Measurements from ENCODE around the gene NRG3. TPM values are rescaled to one million over a fixed set of nuclear protein-coding genes. Genes with fewer than 3 reads are reported as not detected.

NRG3 gene
- total and polyA plus RNA-seq, 2 donors (not counting 1 experiment from before 2014, with no cell fraction given), result not detected

GRCh38 chr10:82318534-82318933, 443.5 kb downstream of the NRG3 start:
- H3K36me3 ChIP-seq (ENCODE audit: control insufficient read depth, insufficient read depth, low read length), result no peaks in the 10 kb centered on the region

GRCh38 chr10:82319074-82319473, 444.1 kb downstream of the NRG3 start:
- TF ChIP-seq EZH2 (IDR thresholded peaks at IDR 0.05; ENCODE audit: low read length, missing control alignments) (no peak), CTCF (conservative IDR thresholded peaks at IDR 0.05 in 1 of 2, IDR thresholded peaks at IDR 0.05 in 1 of 2; ENCODE audit: low read depth in 1 of 2, low read length in 2 of 2) (no peak)
- Histone ChIP-seq H2AFZ (ENCODE audit: low read length) (no peak overlapping the region), H3K4me2 (ENCODE audit: extremely low read depth, insufficient read depth, low read length) (no peak overlapping the region)

More at GRCh38 chr10:82318534-82318933, 443.5 kb downstream of the NRG3 start:
- Histone ChIP-seq H3K27me3 (ENCODE audit: control insufficient read depth, insufficient read depth, low read length) (no peaks in the 10 kb centered on the region), H3K27ac (ENCODE audit: insufficient read depth, low read length) (no peak overlapping the region), H3K9me3 (ENCODE audit: control insufficient read depth, insufficient read depth, low read depth, low read length) (no peaks in the 10 kb centered on the region), H2AFZ (ENCODE audit: low read length) (no peak overlapping the region), H3K4me1 (ENCODE audit: control insufficient read depth, extremely low read depth, insufficient read depth, low read length) (no peaks in the 10 kb centered on the region), H3K9ac (ENCODE audit: insufficient read depth, low read length) (no peak overlapping the region), H3K4me2 (ENCODE audit: extremely low read depth, insufficient read depth, low read length) (no peak overlapping the region), H4K20me1 (ENCODE audit: control insufficient read depth, extremely low read depth, insufficient read depth, low read length) (no peaks in the 10 kb centered on the region), H3K79me2 (ENCODE audit: control insufficient read depth, insufficient read depth, low read length) (no peaks in the 10 kb centered on the region), H3K4me3 (replicated peaks in 1 of 4; ENCODE audit: control extremely low read depth in 1 of 4, insufficient read depth in 1 of 4, low read depth in 3 of 4, low read length in 4 of 4) (no peak overlapping the region)
- no peak for DNase-seq (ENCODE audit: low read depth in 2 of 2)
- TF ChIP-seq EZH2 (IDR thresholded peaks at IDR 0.05; ENCODE audit: low read length, missing control alignments) (no peak), CTCF (conservative IDR thresholded peaks at IDR 0.05 in 1 of 2, IDR thresholded peaks at IDR 0.05 in 1 of 2; ENCODE audit: low read depth in 1 of 2, low read length in 2 of 2) (no peak)

GRCh38 chr10:82319562-82319961, 444.6 kb downstream of the NRG3 start:
- Histone ChIP-seq H3K4me2 (ENCODE audit: extremely low read depth, insufficient read depth, low read length) (no peak overlapping the region), H3K4me1 (ENCODE audit: control insufficient read depth, extremely low read depth, insufficient read depth, low read length) (no peaks in the 10 kb centered on the region), H3K9ac (ENCODE audit: insufficient read depth, low read length) (no peak overlapping the region), H3K4me3 (replicated peaks in 1 of 4; ENCODE audit: control extremely low read depth in 1 of 4, insufficient read depth in 1 of 4, low read depth in 3 of 4, low read length in 4 of 4) (no peak overlapping the region), H4K20me1 (ENCODE audit: control insufficient read depth, extremely low read depth, insufficient read depth, low read length) (no peaks in the 10 kb centered on the region), H2AFZ (ENCODE audit: low read length) (no peak overlapping the region), H3K36me3 (ENCODE audit: control insufficient read depth, insufficient read depth, low read length) (no peaks in the 10 kb centered on the region), H3K27me3 (ENCODE audit: control insufficient read depth, insufficient read depth, low read length) (no peaks in the 10 kb centered on the region), H3K9me3 (ENCODE audit: control insufficient read depth, insufficient read depth, low read depth, low read length) (no peaks in the 10 kb centered on the region), H3K27ac (ENCODE audit: insufficient read depth, low read length) (no peak overlapping the region), H3K79me2 (ENCODE audit: control insufficient read depth, insufficient read depth, low read length) (no peaks in the 10 kb centered on the region)
- DNase-seq (ENCODE audit: low read depth in 2 of 2), result no peak
- no peak for TF ChIP-seq CTCF (conservative IDR thresholded peaks at IDR 0.05 in 1 of 2, IDR thresholded peaks at IDR 0.05 in 1 of 2; ENCODE audit: low read depth in 1 of 2, low read length in 2 of 2)

More at GRCh38 chr10:82319074-82319473, 444.1 kb downstream of the NRG3 start:
- no peak for DNase-seq (ENCODE audit: low read depth in 2 of 2)
- H3K4me3 ChIP-seq (replicated peaks in 1 of 4; ENCODE audit: control extremely low read depth in 1 of 4, insufficient read depth in 1 of 4, low read depth in 3 of 4, low read length in 4 of 4), result no peak overlapping the region
- no peak overlapping the region for H3K9ac ChIP-seq (ENCODE audit: insufficient read depth, low read length)
- H3K4me1 ChIP-seq (ENCODE audit: control insufficient read depth, extremely low read depth, insufficient read depth, low read length), result no peaks in the 10 kb centered on the region
- H3K36me3 ChIP-seq (ENCODE audit: control insufficient read depth, insufficient read depth, low read length), result no peaks in the 10 kb centered on the region
- H3K27ac ChIP-seq (ENCODE audit: insufficient read depth, low read length), result no peak overlapping the region
- no peaks in the 10 kb centered on the region for H3K27me3 ChIP-seq (ENCODE audit: control insufficient read depth, insufficient read depth, low read length)
- no peaks in the 10 kb centered on the region for H3K9me3 ChIP-seq (ENCODE audit: control insufficient read depth, insufficient read depth, low read depth, low read length)
- no peaks in the 10 kb centered on the region for H3K79me2 ChIP-seq (ENCODE audit: control insufficient read depth, insufficient read depth, low read length)
- H4K20me1 ChIP-seq (ENCODE audit: control insufficient read depth, extremely low read depth, insufficient read depth, low read length), result no peaks in the 10 kb centered on the region

Data from fibroblast of lung (primary cell).